HG03469 (cell line): Measurements from ENCODE around the gene FXYD5.

ENCODE experiments used
- ATAC-seq: cut with Tn5 transposase; IDR thresholded peaks from one replicate; pipeline ENCODE4 v1.9.1; 2021; ENCODE audit warnings: mild to moderate bottlenecking, moderate library complexity, moderate number of reproducible peaks; ENCODE audit not compliant: unreplicated experiment

Gene FXYD5

DNA sequence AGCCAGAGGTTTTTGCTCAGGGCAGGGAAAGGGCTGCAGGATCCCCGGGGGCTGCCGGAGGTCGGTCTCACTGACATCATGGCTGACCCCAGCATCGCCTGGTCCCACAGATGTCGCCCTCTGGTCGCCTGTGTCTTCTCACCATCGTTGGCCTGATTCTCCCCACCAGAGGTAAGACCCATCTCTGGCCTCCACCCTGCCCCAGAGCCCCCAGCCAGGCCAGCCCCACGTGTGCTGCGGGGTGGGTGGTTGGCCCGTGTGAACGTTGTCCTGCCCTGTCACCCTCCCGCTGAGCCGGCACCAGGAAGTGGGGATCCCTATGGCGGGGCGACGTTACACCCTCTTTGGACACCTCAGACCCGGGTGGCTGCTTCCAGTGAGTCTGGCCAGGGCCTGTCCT lies 906 bp downstream of the FXYD5 start:
- ATAC-seq: no peak

DNA sequence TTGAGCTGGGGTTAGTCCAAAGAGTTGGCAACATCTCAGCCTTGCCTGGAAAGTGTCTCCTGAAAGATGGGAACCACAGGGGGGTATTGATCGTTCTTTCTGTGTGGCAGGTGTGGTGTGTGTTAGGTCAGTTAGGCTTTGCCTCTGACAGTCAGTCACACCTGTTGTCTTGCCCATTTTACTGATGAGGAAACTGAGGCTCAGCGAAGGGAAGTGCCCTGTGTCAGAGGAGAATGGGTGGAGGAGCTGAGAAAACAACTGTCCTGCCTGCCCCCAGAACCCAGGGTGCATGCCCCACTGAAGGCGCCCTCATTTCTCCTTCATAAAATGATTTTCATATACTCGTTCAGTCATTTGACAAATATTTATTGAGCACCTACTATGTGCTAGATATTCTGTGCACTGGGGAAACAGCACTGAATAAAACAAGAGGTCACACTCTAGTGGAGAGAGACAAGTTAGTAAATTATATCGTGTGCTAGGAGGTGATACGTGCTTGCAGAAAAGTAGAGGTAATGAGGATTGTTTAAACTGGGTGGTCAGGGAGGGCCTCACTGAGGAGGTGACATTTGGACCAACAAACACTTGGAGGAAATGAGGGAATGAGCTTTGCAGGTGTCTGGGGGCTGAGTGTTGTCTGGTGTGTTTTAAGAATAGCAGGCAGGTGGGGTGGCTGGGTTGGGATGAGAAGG lies 1.6 kb downstream of the FXYD5 start:
- ATAC-seq: no peak

DNA sequence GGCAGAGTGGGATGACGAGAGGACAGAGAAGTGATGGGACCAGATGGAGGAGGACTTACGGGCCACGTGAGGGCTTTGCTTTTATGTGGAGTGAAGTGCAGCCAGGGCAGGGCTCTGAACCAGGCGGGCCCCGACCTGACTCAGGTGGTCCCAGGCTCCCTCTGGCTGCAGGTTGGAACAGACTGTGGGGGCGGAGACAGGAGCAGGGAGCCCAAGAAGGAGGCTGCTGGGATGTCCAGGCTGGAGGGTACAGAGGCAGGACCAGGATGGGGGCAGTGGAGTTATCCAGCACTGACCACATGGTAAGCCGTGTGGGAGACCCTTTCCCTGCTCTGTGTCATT lies 2.1 kb downstream of the FXYD5 start:
- ATAC-seq: no peak

DNA sequence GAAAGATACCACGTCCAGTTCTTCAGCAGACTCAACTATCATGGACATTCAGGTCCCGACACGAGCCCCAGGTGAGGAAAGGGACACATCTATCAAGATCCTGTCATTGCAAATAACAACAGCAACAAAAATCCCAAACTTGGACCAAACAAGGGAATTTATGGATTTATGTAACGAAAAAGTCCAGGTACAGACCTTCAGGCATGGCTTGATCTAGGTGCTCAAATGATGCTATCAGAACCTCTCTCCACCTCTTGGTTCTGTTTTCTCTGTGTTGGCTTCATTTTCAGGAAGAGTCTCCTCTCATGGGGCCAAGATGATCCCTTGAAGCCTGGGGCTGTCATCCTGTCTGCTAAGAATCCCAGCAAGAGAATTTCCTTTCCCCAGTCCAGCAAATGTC lies 2.9 kb downstream of the FXYD5 start:
- no peak for ATAC-seq

DNA sequence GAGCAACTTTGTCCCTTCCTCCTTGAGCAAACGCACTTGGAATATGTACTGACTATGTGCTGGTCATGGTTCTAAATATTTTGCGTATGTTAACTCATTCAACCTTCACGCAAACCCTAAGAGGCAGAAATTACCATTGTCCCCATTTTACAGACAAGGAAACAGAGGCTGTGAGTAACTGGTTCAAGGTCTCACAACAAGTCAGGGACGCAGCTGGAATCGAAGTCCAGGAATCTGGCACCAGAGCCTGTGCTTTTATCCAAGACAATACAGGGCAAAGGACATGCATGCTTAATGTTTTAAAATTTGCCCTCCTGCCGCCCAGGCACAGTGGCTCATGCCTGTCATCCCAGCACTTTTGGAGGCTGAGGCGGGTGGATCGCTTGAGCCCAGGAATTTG lies 5.1 kb downstream of the FXYD5 start:
- ATAC-seq: no peak

DNA sequence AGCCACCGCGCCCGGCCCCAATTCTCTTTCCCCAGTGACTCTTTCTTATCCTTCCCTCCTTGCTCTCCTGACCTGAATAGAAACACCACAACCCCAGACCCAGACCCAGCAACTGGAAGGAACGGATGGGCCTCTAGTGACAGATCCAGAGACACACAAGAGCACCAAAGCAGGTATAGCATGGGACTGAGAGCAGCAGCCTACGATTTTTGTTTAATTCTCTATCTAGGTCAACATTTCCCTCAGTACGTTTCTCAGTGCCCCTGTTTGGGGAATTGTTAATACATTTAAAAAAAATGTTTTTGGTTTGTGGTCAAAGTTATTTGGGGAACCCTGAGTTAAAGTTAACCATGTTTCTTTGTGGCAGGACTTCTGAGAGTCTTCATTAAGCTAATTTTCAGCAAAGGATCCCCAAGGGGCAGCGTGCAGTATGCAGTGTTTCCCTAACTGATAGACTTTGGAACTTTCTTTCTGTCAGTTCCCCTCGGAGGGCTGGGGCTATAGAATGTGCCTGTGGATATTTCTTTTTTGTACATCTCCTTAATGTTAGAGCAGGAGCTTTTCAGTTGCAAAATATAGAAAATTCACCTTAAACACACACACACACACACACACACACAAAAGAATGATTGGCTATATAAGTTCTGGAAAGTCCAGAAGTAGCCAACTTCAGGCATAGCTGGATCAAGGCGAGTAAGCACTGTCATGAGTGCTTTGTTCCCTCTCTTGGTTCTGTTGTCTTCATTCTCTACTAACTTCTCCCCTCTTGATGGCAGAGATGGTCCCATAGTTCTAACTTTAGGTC lies 6.3 kb downstream of the FXYD5 start:
- ATAC-seq: no peak

DNA sequence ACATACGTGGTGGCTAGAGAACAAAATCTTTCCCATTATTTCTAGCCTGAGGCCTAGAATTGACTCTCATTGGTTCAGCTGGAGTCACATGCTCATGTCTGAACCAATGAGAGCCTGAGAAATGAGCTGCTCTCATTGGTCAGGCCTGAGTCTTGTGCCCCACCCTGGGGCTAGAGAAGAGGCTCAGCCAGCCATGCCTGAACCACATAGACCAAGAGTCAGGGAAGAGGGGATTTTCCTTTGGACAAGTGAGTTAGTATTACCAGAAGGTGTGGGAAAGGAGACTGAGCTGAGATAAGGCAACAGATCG lies 6.9 kb downstream of the FXYD5 start:
- ATAC-seq: no peak

DNA sequence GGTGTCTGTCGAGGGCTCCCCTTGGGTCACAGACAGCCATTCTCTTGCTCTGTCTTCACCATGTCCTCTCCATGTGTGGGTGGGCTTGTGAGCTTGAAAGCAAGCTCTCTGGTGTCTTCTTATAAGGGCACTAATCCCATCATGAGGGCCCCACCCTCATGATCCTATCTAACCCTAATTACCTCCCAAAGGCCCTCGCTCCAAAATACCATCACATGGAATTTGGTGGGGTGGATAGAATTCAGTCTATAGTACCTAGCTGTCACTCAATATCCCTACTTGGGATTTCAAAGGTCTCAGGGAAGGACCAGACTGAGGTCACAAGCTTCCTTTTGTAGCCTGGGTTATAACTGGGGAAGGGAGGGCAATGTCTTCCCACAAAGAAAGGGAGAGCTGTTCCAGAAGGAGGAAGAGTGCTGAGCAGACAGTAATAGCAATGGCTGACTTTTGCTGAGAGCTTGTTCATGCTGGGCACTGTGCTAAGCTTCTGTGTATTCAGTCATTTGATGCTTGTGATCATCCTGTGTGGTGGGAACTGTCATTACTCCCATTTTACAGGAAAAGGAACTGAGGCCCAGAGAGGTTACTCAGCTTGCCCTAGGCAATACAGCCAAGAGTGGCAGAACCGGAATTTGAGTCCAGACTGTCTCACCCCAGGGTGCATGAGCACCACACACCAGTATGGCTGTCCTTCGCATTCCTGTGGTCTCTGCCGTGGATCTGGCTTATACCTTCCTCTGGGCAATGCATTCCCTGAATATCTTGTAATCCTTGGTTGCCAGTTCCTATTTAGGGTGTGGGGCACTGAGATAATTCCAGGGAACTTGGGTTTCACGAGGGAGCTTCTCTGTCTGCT lies 8.2 kb downstream of the FXYD5 start:
- ATAC-seq: no peak

DNA sequence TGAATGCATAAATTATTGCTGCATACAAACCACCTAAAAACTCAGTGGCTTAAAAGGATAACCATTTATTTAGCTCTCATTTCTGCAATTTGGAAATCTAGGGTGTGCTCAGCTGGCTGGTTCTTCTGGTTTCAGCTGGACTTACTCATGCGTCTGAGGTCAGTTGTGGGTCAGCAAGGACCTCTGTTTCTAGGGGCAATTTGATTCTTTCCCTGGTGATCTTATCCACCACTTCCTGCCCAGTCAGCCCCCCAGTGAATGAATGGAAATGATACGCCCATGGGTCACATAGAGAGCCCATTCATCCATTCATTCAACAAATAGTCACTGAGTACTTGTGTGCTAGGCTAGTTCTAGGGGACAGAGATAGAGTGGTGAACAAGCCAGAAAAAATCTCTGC lies 9.9 kb downstream of the FXYD5 start:
- no peak for ATAC-seq

DNA sequence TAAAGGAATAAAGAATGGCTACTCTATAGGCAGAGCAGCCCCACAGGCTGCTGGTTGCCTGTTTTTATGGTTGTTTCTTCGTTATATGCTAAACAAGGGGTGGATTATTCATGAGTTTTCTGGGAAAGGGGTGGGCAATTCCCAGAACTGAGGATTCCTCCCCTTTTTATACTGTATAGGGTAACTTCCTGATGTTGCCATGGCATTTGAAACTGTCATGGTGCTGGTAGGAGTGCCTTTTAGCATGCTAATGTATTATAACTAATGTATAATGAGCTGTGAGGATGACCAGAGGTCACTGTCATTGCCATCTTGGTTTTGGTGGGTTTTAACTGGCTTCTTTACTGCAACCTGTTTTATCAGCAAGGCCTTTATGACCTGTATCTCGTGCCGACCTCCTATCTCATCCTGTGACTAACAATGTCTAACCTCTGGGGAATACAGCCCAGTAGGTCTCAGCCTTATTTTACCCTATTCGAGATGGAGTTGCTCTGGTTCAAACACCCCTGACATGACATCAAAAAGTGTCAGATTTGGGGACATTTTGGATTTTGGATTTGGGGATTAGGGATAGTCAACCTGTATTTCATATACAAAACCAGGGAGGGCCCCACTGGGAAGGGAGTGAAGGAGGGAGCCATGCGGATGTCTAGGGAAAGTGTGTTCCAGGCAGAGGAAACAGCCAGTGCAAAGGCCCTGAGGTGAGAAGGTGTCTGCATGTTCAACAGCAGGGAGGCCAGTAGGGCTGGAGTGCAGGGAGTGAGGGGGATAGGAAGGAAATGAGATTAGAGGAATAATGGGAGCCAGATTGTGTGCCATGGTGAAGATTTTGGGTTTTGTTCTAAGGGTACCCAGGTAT lies 10.9 kb downstream of the FXYD5 start:
- no peak for ATAC-seq

DNA sequence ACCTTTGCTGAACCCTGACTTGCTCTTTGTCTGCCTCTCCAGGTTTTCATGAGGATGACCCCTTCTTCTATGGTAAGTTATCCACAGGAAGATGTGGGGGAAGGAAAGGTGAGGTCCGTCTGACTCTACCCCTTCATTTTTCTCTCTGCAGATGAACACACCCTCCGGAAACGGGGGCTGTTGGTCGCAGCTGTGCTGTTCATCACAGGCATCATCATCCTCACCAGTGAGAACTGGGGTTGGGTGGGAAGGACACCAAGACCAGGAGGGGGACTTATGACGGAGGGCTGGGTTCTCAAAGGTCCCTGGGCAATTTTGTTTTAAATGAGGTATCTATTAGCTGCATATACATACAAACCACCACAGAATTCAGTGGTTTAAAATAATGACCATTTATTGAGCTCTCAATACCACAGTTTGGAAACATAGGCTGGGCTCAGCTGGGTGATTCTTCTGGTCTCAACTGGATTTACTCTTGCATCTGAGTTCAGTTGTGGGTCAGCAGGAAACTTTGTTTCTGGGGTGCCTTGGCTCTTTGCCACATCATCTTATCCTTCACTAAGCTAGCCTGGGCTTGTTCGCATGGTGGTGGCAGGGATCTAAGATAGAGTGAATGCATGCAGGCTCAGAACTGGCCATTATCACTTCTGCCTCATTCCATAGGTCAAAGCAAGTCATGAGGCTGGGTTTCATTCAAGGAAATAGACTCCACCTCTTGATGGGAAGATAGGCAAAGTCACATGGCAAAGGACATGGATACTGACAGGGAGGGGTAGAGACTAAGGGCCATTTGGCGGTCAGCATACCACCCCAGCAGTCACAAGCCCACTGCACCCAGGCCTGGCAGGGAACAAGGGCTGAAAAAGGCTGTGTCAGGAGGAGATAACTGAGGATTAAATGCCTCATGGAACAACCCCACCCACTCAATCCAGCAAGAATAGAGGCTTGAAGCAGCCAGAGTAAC lies 11.8 kb downstream of the FXYD5 start:
- no peak for ATAC-seq

DNA sequence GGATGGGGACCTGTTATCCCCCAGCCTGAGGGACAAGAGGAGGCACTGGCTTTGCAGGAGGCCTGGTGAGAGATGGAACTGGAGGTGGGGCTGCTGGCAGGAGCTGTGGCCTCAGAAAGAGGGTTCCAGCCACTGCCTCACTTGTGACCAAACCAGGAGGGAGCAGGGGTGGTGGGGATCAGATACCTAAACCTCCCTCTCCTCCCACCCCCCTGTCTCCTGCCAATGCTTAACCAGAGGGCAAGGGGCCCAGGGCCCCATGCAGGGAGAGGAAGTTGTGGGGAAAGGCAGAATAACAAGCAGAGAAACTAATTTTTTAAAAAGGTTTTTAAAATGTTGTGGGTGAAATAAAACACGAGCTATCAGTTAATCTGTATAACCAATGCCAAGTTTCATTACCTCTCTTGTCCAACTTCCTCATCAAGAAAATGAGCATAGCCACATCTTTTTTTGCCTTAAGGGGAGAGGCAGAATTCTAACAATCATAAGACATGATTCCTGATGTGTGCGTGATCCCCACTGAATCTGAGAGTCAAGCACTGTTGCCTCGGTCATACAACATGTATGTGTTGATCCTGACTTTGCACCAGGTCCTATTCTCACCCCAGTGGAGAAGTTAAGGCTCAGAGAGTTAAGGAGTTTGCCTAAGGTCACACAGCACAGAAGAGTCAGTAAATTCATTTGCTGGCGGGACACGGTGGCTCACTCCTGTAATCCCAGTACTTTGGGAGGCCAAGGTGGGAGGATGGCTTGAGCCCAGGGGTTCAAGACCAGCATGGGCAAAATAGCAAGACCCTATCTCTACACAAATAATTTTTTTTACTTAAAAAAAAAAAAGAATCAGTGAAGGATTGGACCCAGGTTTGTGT lies 12.9 kb downstream of the FXYD5 start:
- ATAC-seq: no peak

DNA sequence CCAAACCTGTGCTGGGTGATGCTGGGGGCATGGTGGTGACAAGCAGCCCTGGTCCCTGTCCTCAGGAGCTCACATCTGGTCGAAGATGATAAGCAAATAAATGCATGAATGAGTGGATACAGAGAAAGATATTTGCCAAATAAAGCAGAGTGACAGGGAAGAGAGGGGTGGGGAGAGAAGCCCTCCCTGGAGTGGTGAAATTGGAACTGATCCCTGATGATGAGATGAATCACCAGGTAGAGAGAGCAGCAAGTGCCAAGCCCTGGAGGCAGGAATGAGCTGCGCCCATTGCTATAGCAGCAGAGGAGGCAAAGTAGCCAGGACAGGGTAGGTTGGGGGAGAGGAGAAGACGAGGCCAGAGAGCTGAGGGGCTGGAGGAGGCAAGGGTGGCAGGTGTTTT lies 13.7 kb downstream of the FXYD5 start:
- no peak for ATAC-seq

DNA sequence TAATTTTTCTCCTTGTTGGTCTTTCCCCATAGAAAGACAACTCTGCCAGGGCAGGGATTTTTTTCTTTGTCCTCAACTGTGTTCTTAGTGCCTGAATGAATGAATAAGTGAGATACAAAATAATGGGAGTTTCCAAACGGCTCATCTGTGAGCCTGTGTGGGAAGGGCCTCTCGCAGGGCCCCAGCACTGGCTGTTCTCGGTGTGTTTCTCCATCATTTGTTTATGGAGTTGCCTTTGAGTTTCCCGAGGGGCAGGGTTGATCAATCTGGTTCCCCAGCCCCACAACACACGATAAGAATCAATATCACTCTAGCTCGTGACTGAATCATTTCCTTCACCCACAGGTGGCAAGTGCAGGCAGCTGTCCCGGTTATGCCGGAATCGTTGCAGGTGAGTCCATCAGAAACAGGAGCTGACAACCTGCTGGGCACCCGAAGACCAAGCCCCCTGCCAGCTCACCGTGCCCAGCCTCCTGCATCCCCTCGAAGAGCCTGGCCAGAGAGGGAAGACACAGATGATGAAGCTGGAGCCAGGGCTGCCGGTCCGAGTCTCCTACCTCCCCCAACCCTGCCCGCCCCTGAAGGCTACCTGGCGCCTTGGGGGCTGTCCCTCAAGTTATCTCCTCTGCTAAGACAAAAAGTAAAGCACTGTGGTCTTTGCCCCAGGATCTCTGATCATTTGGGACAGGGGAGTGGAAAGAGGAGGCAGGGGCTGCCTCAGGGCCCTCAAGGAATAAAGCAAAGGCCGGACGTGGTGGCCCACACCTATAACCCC lies 14.9 kb downstream of the FXYD5 start:
- ATAC-seq: no peak

DNA sequence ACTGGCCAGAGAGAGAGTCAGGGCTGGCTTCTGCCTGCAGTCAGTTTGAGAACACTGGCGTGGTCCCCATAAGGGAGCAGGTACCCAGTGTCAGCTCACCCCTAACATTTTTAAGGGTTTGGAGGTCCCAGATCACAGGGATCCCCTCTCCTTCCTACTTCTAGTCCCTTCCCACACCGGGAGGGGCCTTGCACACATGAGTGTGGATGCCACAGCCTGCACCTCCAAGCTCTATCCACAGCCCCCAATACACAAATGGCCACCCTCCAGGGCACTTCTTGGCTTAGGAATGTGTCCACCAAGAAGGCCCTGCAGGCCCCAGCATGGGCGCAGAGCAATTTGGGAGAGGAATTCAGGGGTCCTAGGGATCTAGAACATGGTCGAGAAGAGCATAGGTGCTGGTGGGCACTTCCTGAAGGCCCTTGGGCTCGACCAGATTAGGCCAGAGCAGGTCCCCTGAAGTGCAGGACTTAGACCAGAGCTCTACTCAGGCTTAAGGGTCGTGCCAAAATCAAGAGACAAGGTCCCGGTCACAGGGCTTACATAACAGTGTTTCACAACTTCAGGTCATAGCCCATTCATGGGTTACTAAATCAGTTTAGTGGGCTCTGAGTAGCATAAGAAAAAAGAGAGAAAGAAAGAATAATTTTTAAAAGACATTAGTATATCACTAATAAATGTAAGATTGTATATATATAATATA lies 16.0 kb downstream of the FXYD5 start:
- no peak for ATAC-seq

DNA sequence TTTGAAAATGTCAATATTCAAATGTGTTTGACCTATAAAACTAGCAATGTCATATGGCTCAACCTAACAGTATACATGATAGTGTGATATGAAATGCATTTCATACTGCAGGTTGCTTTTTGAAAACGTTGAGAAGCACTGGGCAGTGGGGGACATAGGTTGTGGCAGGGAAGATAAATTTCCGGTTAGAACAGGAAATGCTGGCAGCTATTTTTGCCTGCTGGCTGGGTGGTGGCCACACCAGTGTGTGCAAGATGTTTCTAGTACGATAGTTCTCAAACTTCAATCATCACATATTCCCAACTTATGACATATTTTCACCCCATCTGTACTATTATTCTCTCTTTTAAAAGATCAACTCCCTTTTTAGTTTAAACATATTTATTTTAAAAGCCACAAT lies 17.2 kb downstream of the FXYD5 start:
- ATAC-seq: no peak

DNA sequence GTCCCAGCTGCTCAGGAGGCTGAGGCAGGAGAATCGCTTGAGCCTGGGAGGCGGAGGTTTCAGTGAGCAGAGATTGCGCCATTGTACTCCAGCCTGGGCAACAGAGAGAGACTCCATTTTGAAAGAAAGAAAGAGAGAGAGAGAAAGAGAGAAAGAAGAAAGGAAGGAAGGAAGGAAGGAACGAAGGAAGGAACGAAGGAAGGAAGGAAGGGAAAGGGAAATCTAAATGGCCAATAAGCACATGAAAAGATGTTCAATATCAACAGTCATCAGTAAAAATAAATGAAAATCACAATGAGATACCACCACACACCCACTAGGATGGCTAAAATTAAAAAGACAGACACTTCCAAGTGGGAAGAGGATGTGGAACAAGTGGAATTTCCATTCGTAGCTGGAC lies 19.7 kb downstream of the FXYD5 start:
- ATAC-seq: no peak

DNA sequence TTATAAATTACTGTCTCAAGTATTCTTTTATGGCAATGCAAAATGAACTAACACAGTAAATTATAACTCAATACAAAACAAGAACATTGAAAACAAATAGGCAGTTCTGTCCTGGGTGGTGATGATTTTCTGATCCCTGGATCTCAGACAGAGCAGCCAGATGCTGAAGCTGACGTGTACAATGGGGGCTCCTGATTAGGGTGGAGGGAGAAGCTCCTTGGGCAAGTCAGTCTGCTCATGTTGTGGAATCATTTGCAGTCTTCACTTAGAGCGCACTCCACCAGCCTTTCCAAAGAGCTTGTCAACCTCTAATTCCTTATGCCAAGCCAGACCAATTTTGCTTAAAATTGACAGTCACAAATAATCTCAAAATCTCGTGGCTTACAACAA lies 21.6 kb downstream of the FXYD5 start:
- ATAC-seq: no peak
